Measurements from ENCODE around the gene P2RY8.

P2RY8 gene

DNA sequence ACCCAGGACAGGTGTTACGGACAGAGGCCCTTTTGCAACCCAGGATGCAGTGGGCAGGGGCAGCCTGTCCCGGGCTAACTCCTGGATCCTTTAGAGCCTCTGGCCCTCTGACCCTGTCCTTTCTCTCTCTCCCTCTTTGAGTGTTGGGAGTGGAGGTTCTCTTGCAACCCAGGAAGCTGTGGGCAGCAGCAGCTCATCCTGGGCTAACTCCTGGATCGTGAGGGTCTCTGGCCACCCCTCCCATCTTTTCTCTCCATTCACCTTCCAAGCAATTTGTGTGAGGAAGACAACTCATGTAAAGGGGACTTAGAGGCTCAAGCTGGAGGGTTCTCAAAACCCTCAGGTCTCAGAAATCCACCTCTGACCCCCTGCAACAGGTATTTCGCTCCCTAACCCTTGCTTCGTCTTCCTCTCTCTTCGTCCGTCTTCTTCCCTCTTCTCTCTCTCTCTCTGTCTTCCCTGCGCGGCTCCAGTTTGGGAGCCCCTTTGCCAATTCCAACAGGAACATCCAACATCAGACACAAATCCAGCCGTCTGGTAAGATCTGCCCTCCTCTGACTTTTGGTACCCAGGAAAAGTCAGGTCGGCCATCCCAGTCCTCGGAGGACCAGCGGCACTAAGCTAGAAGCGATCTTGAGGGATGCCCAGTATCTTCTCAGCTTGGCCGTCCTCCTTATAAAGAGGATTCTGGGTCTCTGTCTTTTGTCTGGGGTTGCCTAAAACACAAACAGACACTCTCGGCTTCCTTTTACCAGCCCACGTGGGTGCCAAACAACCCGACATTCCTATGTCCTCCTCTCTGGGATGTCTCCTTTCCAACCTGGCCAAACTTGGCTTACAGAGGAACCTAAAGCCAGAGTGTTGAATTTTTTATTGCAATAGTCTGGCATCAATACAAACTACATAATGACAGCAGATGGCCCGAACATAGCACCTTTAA, 92.2 kb downstream of the P2RY8 start:
- TF ChIP-seq, protein P1, sequence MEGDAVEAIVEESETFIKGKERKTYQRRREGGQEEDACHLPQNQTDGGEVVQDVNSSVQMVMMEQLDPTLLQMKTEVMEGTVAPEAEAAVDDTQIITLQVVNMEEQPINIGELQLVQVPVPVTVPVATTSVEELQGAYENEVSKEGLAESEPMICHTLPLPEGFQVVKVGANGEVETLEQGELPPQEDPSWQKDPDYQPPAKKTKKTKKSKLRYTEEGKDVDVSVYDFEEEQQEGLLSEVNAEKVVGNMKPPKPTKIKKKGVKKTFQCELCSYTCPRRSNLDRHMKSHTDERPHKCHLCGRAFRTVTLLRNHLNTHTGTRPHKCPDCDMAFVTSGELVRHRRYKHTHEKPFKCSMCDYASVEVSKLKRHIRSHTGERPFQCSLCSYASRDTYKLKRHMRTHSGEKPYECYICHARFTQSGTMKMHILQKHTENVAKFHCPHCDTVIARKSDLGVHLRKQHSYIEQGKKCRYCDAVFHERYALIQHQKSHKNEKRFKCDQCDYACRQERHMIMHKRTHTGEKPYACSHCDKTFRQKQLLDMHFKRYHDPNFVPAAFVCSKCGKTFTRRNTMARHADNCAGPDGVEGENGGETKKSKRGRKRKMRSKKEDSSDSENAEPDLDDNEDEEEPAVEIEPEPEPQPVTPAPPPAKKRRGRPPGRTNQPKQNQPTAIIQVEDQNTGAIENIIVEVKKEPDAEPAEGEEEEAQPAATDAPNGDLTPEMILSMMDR (IDR thresholded peaks at IDR 0.05; ENCODE audit: control insufficient read depth, insufficient read depth, low read depth, low read length, missing control alignments): no peak
- no peak overlapping the region for H3K4me3 ChIP-seq (ENCODE audit: control insufficient read depth, low read depth, low read length)
- DNase-seq (ENCODE audit: low read depth): no peak

DNA sequence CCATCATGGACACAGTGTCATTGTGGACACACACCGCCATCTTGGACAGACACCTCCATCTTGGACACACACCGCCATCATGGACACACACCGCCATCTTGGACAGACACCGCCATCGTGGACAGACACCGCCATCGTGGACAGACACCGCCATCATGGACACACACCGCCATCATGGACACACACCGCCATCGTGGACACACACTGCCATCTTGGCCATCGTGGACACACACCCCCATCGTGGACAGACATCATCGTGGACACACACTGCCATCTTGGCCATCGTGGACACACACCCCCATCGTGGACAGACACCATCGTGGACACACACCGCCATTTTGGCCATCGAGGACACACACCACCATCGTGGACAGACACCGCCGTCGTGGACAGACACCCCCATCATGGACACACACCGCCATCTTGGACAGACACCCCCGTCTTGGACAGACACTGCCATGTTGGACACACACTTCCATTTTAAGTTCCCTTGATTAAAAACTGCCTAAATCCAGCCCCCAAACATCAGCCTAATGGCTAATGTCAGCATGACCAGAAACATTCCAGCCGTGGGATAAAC, 93.4 kb downstream of the P2RY8 start:
- H3K4me3 ChIP-seq (ENCODE audit: control insufficient read depth, low read depth, low read length): no peak overlapping the region
- no peak for DNase-seq (ENCODE audit: low read depth)
- TF ChIP-seq, protein P1 (IDR thresholded peaks at IDR 0.05; ENCODE audit: control insufficient read depth, insufficient read depth, low read depth, low read length, missing control alignments): no peak

GRCh38 chrX:1442724-1443367, 94.1 kb downstream of the P2RY8 start:
- no peak overlapping the region for H3K4me3 ChIP-seq (ENCODE audit: control insufficient read depth, low read depth, low read length)
- TF ChIP-seq, protein P1 (IDR thresholded peaks at IDR 0.05; ENCODE audit: control insufficient read depth, insufficient read depth, low read depth, low read length, missing control alignments): no peak
- DNase-seq (ENCODE audit: low read depth): no peak

GRCh38 chrX:1442016-1442665, 94.8 kb downstream of the P2RY8 start:
- H3K4me3 ChIP-seq (ENCODE audit: control insufficient read depth, low read depth, low read length): no peak overlapping the region
- no peak for DNase-seq (ENCODE audit: low read depth)
- TF ChIP-seq, protein P1 (IDR thresholded peaks at IDR 0.05; ENCODE audit: control insufficient read depth, insufficient read depth, low read depth, low read length, missing control alignments): no peak

- TF ChIP-seq, protein P1 (IDR thresholded peaks at IDR 0.05; ENCODE audit: control insufficient read depth, insufficient read depth, low read depth, low read length, missing control alignments): no peak
- DNase-seq (ENCODE audit: low read depth): no peak
- H3K4me3 ChIP-seq (ENCODE audit: control insufficient read depth, low read depth, low read length): no peak overlapping the region
Observed at GRCh38 chrX:1440506-1440905, 96.5 kb downstream of the P2RY8 start.

GRCh38 chrX:1435241-1435895, 101.6 kb downstream of the P2RY8 start:
- no peak overlapping the region for H3K4me3 ChIP-seq (ENCODE audit: control insufficient read depth, low read depth, low read length)
- TF ChIP-seq, protein P1 (IDR thresholded peaks at IDR 0.05; ENCODE audit: control insufficient read depth, insufficient read depth, low read depth, low read length, missing control alignments): no peak
- no peak for DNase-seq (ENCODE audit: low read depth)
